Activated T-helper 2 cell treated with anti-CD3 and anti-CD28 coated beads, Interferon-gamma antibody, Interleukin-2, Interleukin-4, amounts not matched to agents 10 μg/mL and 5 μg/mL and 100 μg/mL, durations not matched to agents 14 hours and 24 hours and 36 hours (primary cell): Measurements from ENCODE around the gene EIF3K. TPM values are rescaled to one million over a fixed set of nuclear protein-coding genes. Genes with fewer than 3 reads are reported as not detected.
"Not testable (repeated sequence)": the region's sequence is repeated elsewhere in the genome, so short reads cannot be mapped to it uniquely, and the experiment has no call there.

ENCODE experiments used
- DNase-seq: peaks from one replicate; pipeline ENCODE4 v3.0.0; 2021; ENCODE audit warnings: low spot score
- H3K27ac Mint-ChIP-seq: one replicate; pipeline ENCODE4 v1.8.0; 2021; ENCODE audit warnings: mixed read lengths
- H3K27me3 Mint-ChIP-seq: one replicate; pipeline ENCODE4 v1.8.0; 2021; ENCODE audit warnings: low read depth, mixed read lengths
- H3K36me3 Mint-ChIP-seq: one replicate; pipeline ENCODE4 v1.8.0; 2021; ENCODE audit warnings: low read depth, mixed read lengths
- H3K4me1 Mint-ChIP-seq: one replicate; pipeline ENCODE4 v1.8.0; 2021; ENCODE audit warnings: low read depth, mixed read lengths
- H3K4me3 Mint-ChIP-seq: one replicate; pipeline ENCODE4 v1.8.0; 2021; ENCODE audit warnings: low read depth, mild to moderate bottlenecking, moderate library complexity, mixed read lengths
- H3K9me3 Mint-ChIP-seq: one replicate; pipeline ENCODE4 v1.8.0; 2021; ENCODE audit warnings: mixed read lengths
- intact Hi-C: fragments of 100-400 bp; cut with micrococcal nuclease; formaldehyde crosslinking; loops from one replicate; pipeline ENCODE4 v1.15.1; 2023
- total RNA-seq: library from RNA; stranded (reverse); gene quantifications from 2 replicates; pipeline ENCODE4 v1.2.3, GENCODE V29; 2022

EIF3K gene
- total RNA-seq, 1 donor from 2014 or later, result 287 TPM

DNA sequence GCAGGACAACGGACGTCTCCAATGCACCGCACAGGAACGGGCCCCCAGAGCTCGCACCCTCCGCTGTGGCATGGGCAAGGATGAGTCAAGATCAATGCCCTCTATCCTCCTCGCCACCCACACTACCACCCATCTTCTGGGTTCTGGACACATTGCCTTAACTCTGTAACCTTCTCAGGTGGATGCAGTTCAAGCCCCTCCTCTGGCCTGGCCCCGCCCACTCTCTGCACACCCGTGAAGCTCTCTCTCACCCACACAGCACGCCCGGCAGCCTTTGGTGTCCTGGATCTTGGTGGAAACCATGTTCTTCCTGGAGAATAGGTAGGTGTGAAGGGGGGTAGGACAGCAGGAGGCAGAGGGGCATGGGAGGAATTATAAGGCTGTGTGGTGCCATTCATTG is 21.9 kb upstream of the EIF3K start:
- Mint-ChIP-seq H3K4me1 (peaks cover 3% of the 10 kb centered on the region), H3K4me3 (no peak overlapping the region), H3K36me3 (peaks cover 62% of the 10 kb centered on the region), H3K27me3 (no peaks in the 10 kb centered on the region), H3K27ac (no peak overlapping the region), H3K9me3 (no peaks in the 10 kb centered on the region)
- intact Hi-C loops, result no loop called here
- DNase-seq, result no peak

DNA sequence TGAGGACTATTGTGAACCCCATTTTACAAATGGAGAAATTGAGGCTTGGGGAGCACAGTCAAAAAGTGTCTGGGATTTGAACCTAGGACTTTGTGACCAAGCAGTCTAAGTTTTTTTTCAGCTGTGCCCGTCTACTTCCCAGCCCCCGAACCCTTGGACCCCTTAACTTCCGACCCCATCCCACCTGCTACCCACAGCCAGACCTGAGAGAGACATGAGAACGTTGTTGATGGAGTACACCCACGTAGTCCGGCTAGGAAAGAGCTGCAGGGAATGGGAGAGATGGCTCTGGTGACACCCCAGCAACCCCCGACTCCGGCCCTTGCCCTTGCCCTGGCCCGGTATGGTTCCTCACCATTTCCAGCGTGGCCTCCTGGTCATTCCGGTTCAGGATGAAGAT is 19.3 kb upstream of the EIF3K start:
- H3K4me1 Mint-ChIP-seq, result peaks cover 3% of the 10 kb centered on the region
- no peak overlapping the region for H3K4me3 Mint-ChIP-seq
- intact Hi-C loops, result no loop called here
- no peaks in the 10 kb centered on the region for H3K27me3 Mint-ChIP-seq
- peaks cover 46% of the 10 kb centered on the region for H3K36me3 Mint-ChIP-seq
- DNase-seq, result no peak
- no peak overlapping the region for H3K27ac Mint-ChIP-seq
- no peaks in the 10 kb centered on the region for H3K9me3 Mint-ChIP-seq

GRCh38 chr19:38602856-38603255 is 16.1 kb upstream of the EIF3K start:
- H3K4me3 Mint-ChIP-seq, H3K4me1 Mint-ChIP-seq: not testable (repeated sequence)

GRCh38 chr19:38606131-38606530 is 12.9 kb upstream of the EIF3K start:
- intact Hi-C loops, result no loop called here
- H3K4me3 Mint-ChIP-seq, result no peak overlapping the region
- DNase-seq, result no peak
- no peak overlapping the region for H3K27ac Mint-ChIP-seq
- H3K4me1 Mint-ChIP-seq, result no peaks in the 10 kb centered on the region
- no peaks in the 10 kb centered on the region for H3K27me3 Mint-ChIP-seq
- H3K9me3 Mint-ChIP-seq, result no peaks in the 10 kb centered on the region
- peaks cover 55% of the 10 kb centered on the region for H3K36me3 Mint-ChIP-seq

More at GRCh38 chr19:38602856-38603255, 16.1 kb upstream of the EIF3K start:
- peaks cover 45% of the 10 kb centered on the region for H3K36me3 Mint-ChIP-seq
- H3K27ac Mint-ChIP-seq, DNase-seq, intact Hi-C loops, H3K27me3 Mint-ChIP-seq, H3K9me3 Mint-ChIP-seq: not testable (repeated sequence)

DNA sequence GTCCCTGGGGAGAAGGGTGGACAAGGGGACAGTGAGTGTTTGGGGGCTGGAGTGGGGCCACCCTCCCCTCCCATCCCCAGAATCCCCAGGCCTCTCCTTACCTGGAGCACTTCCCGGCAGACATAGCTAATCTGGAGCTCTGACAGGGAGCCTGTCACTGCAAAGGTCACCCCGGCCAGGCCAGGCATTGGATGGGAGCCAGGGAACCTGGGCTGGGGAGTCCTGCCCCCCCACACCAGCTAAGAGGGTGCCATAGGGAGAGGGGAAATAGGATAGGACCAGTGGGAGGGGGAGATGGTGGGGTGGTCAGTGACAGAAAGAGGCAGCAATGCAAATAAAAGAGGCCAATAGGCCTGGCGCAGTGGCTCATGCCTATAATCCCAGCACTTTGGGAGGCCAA is 4.7 kb upstream of the EIF3K start:
- no peak for DNase-seq
- Mint-ChIP-seq H3K4me1 (peaks cover 27% of the 10 kb centered on the region), H3K27me3 (no peaks in the 10 kb centered on the region), H3K9me3 (no peaks in the 10 kb centered on the region), H3K36me3 (peaks cover 65% of the 10 kb centered on the region), H3K27ac (no peak overlapping the region), H3K4me3 (no peak overlapping the region)
- intact Hi-C loops, result no loop called here

DNA sequence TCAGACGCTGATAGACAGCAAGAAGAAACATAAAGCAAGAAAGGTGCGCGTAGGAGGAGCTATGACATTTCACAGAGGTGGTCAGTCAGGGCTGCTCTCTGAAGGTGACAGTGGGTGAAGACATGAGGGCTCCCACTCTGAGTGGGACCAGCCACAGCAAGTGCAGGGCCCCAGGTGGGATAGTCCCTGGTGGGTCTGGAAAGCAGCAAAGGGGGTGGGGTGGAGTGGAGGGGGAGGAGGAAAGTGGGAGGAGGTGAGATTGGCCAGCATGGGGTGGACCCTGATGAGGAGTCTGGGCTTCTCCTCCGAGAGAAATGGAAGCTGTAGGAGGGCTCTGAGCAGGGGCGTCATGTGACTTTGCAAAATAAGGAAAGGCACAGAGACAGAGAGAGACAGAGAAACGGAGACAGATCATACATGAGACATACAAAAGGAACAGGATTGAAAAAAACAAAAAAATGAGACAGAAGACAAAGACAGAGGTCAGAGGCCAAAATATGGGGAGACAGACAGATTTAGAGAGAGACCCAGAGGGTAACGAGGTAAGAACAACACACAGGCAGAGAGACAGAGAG is 3.9 kb upstream of the EIF3K start:
- DNase-seq, result no peak
- Mint-ChIP-seq H3K4me3 (peak overlapping the region; percentile 62), H3K27me3 (no peaks in the 10 kb centered on the region), H3K9me3 (no peaks in the 10 kb centered on the region), H3K4me1 (peaks cover 32% of the 10 kb centered on the region), H3K36me3 (peaks cover 63% of the 10 kb centered on the region), H3K27ac (peak overlapping the region; percentile 59)
- intact Hi-C loops, result loop anchor here (5.0 kb wide), 2 partner anchors 188 to 298 kb away; partner anchors contain the start of genes KCNK6, RASGRP4 and YIF1B

GRCh38 chr19:38616265-38616664 is 2.7 kb upstream of the EIF3K start:
- Mint-ChIP-seq H3K27ac (peak overlapping the region; percentile 92), H3K36me3 (peaks cover 59% of the 10 kb centered on the region), H3K4me3 (peak overlapping the region; percentile 96), H3K27me3 (no peaks in the 10 kb centered on the region), H3K9me3 (no peaks in the 10 kb centered on the region), H3K4me1 (peaks cover 34% of the 10 kb centered on the region)
- intact Hi-C loops, result loop anchor here (5.0 kb wide), 2 partner anchors 189 to 299 kb away; partner anchors contain the start of genes KCNK6, RASGRP4 and YIF1B
- no peak for DNase-seq

DNA sequence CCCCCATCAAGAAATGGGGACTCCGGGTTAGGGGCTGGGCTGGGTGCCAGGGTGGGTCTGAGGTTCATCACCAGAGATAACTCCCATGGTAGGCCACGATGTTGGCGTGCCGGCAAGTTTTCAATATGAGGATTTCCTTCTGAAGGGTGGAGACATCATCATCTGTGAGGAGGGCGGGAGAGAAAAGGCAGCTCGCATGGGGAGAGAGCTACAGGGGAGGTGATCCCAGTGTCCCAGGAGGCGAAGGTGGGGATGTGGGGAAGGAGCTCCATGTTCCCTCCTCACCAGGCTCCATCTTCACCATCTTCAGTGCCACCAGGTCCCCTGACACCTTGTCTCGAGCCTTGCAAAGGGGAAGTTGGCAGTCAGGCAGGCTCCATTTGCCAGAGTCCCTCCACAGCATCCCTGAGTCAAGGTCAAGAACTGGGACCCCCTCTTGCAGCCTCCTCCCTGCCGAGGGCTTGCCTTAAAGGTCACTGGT is 1.7 kb upstream of the EIF3K start:
- no peak for DNase-seq
- peak overlapping the region; percentile 96 for H3K4me3 Mint-ChIP-seq
- H3K27me3 Mint-ChIP-seq, result no peaks in the 10 kb centered on the region
- peak overlapping the region; percentile 92 for H3K27ac Mint-ChIP-seq
- intact Hi-C loops, result loop anchor here (1.0 to 5.0 kb wide), 3 partner anchors 73 to 300 kb away; partner anchors contain the start of genes KCNK6, RASGRP4 and YIF1B
- H3K9me3 Mint-ChIP-seq, result no peaks in the 10 kb centered on the region
- peaks cover 65% of the 10 kb centered on the region for H3K36me3 Mint-ChIP-seq
- H3K4me1 Mint-ChIP-seq, result peaks cover 38% of the 10 kb centered on the region

- Mint-ChIP-seq H3K36me3 (peaks cover 66% of the 10 kb centered on the region), H3K27ac (peak within 1 kb of the TSS; percentile 92), H3K4me3 (peak within 1 kb of the TSS; percentile 96), H3K4me1 (peaks cover 35% of the 10 kb centered on the region), H3K27me3 (no peaks in the 10 kb centered on the region), H3K9me3 (no peaks in the 10 kb centered on the region)
- intact Hi-C loops, result loop anchor here (1.0 to 5.0 kb wide), 5 partner anchors 37 to 301 kb away; partner anchors contain the start of genes KCNK6, RASGRP4 and YIF1B
- DNase-seq, result peak; percentile 75
These were observed 1.0 kb upstream of the EIF3K start, which contains the start of gene MAP4K1 for GRCh38 chr19:38617764-38618589. MAP4K1 (minus strand) TSS chr19:38617953; CDS start chr19:38617895, 58 bp downstream.

GRCh38 chr19:38619361-38620174 is 580 bp downstream of the EIF3K start:
- Mint-ChIP-seq H3K4me3 (peak overlapping the region; percentile 96), H3K36me3 (peaks cover 65% of the 10 kb centered on the region)
- intact Hi-C loops, result loop anchor here (2.0 to 5.0 kb wide), 4 partner anchors 35 to 302 kb away; partner anchors contain the start of genes KCNK6, RASGRP4 and YIF1B

DNA sequence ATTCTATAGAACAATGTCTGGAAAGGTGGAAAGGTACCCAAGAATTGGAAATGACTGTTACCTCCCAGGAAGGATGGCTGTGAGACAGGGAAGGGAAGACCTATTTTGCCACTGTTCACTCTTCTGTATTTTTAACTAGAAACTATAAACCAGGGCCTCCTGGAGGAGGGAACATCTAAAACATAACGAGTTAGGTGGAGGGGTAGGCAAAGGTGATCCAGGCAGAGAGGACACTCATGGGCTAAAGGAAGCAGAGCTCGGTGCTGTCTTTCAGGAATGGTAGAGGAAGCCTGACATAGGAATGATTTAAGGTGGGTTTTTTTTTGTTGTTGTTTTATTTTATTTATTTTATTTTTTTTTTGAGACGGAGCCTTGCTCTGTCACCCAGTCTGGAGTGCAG is 5.8 kb downstream of the EIF3K start:
- DNase-seq, result no peak
- intact Hi-C loops, result no loop called here
- no peaks in the 10 kb centered on the region for H3K27me3 Mint-ChIP-seq
- peaks cover 75% of the 10 kb centered on the region for H3K36me3 Mint-ChIP-seq
- peaks cover 9% of the 10 kb centered on the region for H3K4me1 Mint-ChIP-seq
- H3K9me3 Mint-ChIP-seq, result no peaks in the 10 kb centered on the region
- no peak overlapping the region for H3K27ac Mint-ChIP-seq
- H3K4me3 Mint-ChIP-seq, result no peak overlapping the region

More at GRCh38 chr19:38619361-38620174, 580 bp downstream of the EIF3K start:
- Mint-ChIP-seq H3K27me3 (no peaks in the 10 kb centered on the region), H3K9me3 (no peaks in the 10 kb centered on the region), H3K27ac (peak overlapping the region; percentile 92), H3K4me1 (peaks cover 33% of the 10 kb centered on the region)
- no peak for DNase-seq

DNA sequence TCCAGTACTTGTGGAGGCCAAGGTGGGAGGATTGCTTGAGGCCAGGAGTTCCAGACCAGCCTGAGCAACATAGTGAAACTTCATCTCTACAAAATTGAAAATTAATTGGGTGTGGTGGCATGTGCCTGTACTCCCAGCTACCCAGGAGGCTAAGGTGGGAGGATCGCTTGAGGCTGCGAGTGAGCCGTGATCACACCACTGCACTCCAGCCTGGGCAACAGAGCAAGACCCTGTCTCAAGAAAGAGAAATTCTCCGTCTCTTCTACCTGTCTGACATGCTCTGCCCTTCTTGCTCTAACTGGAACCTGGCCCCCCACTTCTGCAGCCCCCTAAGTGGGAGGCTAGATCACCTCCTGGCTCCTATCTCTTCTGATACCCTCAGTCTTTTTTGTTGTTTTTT is 7.4 kb downstream of the EIF3K start:
- intact Hi-C loops, result no loop called here
- Mint-ChIP-seq H3K4me3 (no peak overlapping the region), H3K27ac (peak overlapping the region; percentile 38), H3K27me3 (no peaks in the 10 kb centered on the region), H3K36me3 (peaks cover 79% of the 10 kb centered on the region), H3K4me1 (peaks cover 3% of the 10 kb centered on the region), H3K9me3 (no peaks in the 10 kb centered on the region)
- DNase-seq, result no peak
